GM12891 (cell line): ENCODE results near the gene BMP8B.
"Not testable (repeated sequence)": the region's sequence is repeated elsewhere in the genome, so short reads cannot be mapped to it uniquely, and the experiment has no call there.

ENCODE experiments used
- PAX5 ChIP-seq: IDR thresholded peaks from 2 replicates; pipeline ENCODE4 v1.6.1; 2011; ENCODE audit warnings: low read length, moderate library complexity, mild to moderate bottlenecking; ENCODE audit not compliant: insufficient read depth, severe bottlenecking
- POLR2A ChIP-seq: IDR thresholded peaks from 2 replicates; pipeline ENCODE4 v1.6.1; 2011; ENCODE audit warnings: low read depth, low read length, control low read depth
- POLR2AphosphoS5 ChIP-seq: IDR thresholded peaks from 2 replicates; pipeline ENCODE4 v1.6.1; 2011; ENCODE audit warnings: low read depth, low read length, control low read depth
- POU2F2 ChIP-seq: IDR thresholded peaks from 2 replicates; pipeline ENCODE4 v1.6.1; 2011; ENCODE audit warnings: low read depth, mild to moderate bottlenecking, control low read depth, low read length, moderate library complexity
- SPI1 ChIP-seq: IDR thresholded peaks from 2 replicates; pipeline ENCODE4 v1.6.1; 2011; ENCODE audit warnings: low read depth, low read length, control low read depth
- TAF1 ChIP-seq: IDR thresholded peaks from 2 replicates; pipeline ENCODE4 v1.6.1; 2011; ENCODE audit warnings: low read depth, low read length, control low read depth

DNA sequence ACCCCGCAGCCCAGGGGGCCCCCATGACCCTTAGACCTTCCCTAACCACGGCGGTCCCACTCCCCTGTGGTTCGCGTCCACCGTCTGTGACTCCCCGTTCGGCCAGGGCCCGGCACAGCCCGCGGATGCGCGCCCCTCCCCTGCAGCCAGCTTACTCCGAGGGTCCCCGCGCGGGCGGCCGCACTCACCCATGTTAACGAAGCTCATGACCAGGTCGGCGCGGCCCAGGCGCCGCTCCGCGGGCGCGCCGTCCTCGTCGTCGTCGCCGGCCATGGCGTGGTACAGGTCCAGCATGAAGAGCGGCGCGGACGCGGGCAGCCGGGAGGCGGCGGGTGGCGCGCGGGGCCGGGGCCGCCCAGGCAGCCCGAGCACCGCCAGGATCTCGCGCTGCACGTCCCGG, 701 bp downstream of the BMP8B start:
- not testable (repeated sequence) for TF ChIP-seq POLR2AphosphoS5, POLR2A, TAF1, POU2F2, SPI1, PAX5
